RKO (cell line): ENCODE results near the gene RAB4A.
"Not testable (repeated sequence)": the region's sequence is repeated elsewhere in the genome, so short reads cannot be mapped to it uniquely, and the experiment has no call there.

ENCODE experiments used
- DNase-seq: peaks from one replicate; pipeline ENCODE4 v3.0.0-alpha.2; 2016; ENCODE audit warnings: low spot score

Gene RAB4A

DNA sequence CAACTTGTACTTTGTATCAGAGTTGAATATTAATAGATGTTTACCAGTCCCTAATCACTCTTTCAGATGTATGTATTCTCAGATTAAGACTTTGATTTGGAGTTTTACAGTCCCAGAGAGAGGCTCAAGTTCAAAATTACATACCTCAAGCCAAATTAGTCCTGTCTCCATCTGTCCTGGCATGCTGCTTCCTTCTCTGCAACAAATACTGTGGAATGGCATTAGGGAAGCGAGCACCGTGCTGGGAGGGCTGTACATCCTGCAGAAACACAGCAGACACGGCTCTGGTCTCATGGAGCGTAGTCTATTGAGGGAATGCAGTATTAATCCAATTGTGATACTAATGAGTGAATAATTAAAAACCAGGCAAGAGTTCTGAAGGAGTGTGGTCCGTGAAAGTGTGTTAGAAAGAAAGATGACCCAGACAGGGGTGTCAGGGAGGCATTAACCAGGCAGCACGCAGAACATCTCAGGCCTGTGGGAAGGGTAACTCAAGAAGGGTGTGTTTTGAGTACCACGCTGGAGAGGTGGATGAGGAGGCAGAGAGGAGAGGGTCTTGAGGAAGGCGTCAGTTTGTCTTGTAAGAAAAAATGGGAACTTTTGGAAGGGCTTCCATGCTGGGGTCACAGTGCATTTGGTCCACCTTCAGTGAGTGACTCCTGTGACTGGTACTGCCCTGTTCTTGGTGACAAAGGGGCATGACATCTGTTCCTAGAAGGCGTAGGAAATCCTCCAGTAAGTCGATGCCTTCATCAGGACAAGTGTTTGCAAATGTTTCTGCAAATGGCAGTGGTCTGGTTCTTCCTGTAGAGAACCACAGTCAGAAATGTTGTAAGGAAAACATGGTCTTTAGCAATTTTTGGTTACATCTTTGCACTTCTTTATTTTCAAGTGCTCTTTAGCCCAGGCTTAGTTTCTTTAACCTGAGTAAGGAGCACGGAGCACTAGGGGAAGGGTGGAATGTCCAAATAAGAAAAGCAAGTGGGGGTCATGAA is 1.6 kb downstream of the RAB4A start:
- DNase-seq = peak; percentile 36

DNA sequence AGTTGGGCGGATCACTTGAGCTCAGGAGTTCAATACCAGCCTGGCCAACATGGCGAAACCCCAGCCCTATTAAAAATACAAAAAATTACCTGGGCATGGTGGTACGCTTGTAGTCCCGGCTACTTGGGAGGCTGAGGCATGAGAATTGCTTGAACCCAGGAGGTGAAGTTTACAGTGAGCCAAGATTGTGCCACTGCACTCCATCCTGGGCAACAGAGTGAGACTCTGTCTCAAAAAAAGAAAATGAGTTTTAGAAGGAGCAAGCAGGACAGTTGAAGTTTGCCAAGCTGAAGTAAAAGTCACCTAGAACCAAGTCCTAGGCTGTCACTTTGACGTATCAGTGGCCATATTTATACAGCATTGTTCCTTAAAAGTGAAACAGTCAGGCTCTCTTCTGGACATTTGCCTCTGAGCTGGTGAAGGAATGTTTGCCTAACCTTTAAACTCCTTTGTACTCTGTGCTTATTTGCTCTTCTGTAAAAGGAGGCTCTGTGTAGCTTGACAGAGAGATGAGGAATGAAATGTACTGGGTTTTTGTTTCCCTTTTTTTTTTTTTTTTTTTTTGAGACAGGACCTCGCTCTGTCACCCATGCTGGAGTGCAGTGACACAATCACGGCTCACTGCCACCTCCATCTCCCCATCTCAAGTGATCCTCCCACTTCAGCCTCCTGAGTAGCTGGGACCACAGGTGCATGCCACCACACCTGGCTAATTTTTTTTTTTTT is 2.8 kb downstream of the RAB4A start:
- DNase-seq = no peak

DNA sequence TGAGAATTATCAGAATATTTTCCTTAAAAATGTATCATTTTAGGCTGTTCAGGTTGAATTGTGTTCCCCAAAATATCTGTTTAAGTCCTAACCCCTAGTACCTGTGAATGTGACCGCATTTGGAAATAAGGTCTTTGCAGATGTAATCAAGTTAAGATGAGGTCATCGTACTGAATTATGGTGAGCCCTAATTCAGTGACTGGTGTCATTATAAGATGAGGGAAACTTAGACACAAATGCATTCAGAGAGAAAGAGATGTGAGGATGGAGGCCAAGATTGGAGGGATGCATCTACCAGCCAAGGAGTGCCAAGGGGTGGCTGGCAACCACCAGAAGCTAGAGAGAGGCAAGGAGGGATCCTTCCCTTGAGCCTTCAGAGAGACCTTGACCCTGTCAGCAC is 4.1 kb downstream of the RAB4A start:
- no peak for DNase-seq

DNA sequence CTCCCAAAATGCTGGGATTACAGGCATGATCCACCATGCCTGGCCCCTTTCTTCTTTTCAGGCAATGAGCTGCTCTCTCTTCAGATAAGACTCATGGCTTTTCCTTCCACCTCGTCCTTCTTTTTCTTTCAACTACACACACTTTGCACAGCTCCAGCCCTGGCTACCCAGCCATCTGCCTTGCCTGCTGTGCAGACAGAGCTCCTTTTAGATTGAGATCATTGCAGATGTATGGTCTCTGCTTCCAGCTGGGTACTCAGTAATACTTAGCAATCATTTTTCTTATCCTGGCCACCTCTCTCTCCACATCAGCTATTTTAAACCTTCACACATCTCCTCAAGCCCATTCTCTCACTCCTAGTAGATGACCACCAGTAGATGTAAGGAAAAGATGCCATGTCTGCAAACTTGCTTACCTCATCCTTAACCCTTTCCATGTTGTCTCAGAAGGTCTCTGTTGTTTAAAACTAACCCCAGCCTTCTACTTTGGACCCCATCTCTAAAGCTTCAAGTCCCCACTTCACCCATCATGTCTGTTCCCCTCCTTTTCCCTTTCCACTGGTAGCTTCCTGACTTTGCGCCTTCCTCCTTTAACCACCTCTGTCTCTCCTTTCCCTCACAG is 7.3 kb downstream of the RAB4A start:
- DNase-seq = no peak

DNA sequence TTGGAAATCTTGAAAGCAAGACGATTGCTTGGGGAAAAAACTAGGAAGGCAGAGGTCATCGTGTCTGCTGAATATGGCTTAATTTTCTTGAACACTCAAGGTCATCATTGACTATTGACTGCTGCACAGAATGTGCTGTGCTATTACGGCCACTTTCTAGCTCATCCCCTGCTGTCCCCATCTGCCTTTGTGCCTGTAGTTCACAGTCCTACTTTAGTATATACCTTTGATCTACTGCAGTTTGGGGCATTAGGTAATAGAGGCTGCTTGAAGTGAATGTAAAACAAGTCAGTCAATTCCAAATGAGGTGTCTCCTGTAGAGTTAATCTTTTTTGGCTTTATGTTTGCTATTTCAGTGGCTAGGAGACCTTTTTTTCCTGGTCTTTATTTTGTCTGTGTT is 8.3 kb downstream of the RAB4A start:
- no peak for DNase-seq

DNA sequence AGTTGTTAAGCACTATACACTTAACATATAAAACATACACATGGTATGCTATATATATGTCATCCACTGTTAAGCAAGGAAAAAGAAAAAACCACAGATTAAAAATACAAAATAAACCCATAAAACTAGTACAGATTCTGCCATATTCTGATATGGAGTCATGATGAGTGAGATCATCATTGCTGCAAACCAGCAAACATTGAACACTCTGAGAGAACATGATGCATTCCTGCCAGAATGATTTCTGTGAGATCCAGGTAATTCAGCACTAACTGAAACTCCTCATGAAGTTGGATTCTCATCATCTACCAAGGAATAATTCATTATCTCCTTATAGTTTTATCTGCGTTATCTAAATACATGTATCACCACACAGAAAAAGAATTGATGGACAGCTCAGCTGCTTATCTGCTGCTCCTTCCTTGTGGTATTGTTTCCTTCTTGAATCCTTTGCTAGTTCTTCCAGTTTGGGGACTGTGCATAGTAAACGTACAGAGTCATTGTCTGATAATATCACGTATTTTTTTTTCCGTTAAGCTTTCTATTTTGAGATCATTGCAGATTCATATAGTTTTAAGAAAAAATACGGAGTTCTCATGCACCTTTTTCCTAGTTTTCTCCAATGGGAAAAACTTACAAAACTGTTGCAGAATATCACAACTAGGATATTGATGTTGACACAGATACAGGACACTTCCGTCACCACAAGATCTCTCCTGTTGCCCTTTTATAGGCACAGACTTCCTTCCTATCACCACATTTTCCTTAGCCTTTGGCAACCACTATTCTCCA is 9.3 kb downstream of the RAB4A start:
- no peak for DNase-seq

DNA sequence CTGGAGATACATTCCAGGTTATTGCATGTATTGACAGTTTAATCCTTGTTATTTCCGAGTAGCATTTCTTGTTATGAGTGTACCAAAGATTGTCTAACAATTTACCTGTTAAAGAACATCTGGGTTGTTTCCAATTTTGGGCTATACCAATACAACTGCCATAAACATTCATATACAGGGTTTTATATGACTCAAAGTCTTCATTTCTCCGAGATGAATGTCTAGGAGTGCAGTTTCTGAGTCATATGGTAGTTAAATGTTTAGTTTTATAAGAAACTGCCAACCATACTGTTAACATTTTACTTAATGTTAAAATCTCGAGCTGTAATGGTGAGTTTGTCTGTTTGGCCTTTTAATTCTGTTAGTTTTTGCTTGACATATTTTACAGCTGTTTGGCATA is 10.0 kb downstream of the RAB4A start:
- DNase-seq = no peak

DNA sequence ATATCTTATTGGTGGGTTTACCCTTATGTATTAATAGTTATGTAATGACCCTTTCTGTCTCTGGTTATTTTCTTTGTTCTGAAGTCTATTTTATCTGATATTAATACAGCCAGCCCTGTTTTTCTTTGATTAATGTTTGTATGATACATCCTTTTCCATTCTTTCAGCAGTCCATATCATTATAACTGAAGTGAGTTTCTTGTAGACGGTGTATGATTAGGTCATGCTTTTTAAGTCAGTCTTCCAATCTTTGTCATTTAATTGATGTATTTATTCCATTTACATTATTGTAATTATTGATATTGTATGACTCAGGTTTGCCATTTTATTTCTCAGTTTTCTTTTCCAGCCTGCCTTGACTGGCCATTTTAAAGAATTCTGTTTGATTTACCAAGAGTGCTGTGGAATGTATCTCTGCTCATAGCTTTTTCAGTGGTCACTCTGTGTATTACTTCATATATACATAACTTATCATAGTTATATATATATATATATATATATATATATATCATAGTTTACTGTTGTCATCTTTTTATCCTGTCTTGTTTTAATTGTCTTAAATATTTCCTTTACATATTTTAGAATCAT is 10.5 kb downstream of the RAB4A start:
- no peak for DNase-seq

DNA sequence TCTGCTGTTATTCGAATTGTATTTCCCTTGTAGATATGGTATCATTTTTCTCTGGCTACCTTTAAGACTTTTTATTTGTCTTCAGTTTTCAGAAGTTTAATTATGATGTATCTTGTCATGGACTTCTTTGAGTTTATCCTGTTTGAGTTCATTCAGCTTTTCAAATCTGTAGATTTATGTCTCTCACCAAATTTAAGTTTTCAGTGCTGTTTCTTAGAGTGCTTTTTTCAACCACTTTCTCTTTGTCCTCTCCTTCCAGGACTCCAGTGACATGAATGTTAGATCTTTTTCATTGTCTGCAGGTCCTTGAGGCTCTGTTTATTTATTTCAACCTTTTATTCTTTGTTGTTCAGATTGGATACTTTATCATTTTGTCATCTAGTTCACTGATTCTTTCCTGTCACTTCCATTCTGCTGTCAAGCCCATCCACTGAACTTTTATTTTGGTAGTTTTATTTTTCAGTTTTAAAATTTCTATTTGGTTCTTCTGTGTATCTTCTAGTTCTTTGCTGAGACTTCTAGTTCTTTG is 11.4 kb downstream of the RAB4A start:
- no peak for DNase-seq

DNA sequence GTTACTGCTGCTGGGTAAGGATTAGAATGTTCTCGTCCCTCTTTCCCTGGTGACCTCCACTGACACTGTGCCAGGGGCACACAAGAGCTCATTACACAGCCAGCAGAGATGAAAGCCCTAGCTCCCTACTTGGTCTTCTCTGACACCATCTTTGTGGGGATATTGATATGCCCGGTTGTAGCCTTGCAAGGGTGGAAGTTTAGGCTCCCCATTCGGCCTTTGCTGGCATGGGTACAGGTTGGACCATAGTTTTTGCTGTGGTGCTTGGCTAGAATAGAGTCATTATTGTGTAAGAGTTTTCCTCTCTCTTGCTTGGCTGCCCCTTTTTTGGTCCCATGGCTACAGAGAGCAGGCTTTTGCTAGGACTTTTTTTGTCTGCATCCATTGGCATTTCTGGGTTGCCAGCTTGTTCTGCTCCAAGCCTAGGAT is 12.3 kb downstream of the RAB4A start:
- DNase-seq = no peak

DNA sequence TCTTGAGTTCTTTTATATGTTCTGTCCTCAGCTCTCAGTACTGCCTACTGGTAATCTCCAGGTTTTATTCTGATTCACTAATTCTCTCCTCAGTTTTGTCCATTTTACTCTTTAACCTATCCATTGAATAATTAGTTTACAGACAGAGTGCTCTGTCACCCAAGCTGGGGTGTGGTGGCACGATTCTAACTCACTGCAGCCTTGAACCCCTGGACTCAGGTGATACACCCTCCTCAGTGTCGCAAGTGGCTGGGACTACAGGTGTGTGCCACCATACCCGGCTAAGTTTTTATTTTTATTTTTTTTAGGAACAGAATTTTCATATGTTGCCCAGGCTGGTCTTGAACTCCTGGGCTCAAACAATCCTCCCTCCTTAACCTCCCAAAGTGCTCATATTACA is 14.0 kb downstream of the RAB4A start:
- no peak for DNase-seq

DNA sequence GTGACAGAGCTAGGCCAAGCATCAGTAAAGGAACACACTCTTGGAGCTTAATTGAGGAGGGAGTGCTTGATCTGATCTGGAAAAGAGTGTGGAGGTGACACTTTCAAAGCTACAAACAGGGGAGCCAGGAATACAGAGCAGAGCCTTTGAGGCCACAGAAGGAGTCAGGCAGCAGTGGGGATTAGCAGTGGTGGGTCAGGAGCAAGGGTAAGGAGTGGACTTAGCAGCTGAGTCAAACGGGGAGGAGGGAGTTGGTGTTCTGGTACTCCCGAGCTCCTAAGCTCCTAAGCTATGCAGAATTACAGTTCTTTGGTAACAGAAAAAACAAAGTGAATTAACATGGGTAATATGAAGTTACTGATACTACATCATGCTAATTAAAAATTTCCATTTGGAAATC is 14.5 kb downstream of the RAB4A start:
- DNase-seq = no peak

DNA sequence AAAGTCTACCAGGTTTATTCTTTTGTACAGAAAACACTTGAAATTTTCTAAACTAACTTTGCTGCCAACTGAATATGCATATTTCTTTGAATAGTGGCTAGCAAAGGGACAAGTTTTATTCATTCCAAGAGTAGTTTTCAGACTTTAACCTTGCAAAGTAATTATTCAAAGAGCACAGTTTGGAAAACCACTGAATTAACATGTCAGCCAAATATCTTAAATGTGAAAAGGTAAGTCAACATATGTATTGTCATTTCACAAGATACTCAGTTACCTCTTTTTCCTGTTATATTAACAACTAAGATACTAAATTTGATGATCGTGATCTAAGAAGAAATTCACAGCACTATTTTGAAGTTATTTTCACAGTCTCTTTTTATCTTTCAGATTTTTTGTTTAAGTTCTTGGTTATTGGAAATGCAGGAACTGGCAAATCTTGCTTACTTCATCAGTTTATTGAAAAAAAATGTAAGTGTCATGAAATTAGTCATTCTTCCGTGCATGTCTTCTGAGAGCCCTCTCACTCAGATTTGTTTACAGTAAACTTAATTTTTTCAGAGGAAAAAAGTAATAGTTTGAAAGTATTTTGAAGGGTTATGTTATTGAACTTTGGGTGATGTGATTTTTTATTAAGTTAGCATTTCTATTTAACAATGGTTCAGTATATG is 15.3 kb downstream of the RAB4A start:
- no peak for DNase-seq

DNA sequence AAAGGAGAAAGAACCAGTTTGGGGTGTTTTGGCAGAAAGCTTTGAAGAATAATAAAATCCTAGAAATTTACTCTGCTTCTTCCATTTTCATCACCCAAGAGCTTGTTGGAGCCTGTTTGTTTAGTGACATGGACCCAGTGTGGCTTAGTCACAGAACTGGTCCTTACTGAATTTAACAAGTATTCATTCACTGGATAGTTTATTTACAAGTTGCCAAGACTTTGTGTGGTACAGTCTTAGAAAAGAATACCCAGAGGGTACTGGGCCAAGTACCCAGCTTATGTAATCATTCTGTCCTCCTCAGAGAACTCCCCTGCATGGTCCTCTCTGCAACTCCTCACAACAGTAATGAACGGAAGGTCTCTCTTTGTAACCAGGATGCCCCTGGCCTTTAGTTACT is 16.4 kb downstream of the RAB4A start:
- DNase-seq = no peak

DNA sequence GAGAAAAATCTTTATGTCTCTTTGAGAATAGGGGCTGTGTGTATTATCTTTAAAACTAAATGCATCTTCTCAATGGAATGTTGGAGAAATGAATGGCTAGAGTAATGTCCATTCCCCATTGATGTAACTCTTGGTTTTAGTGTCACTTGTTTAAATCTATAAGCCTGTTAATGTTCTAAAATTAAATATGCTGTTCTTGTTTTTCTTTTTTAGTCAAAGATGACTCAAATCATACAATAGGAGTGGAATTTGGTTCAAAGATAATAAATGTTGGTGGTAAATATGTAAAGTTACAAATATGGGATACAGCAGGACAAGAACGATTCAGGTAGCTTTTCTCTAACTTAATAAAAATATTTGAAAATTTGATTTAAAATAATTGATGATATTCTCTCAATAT is 17.6 kb downstream of the RAB4A start:
- no peak for DNase-seq

DNA sequence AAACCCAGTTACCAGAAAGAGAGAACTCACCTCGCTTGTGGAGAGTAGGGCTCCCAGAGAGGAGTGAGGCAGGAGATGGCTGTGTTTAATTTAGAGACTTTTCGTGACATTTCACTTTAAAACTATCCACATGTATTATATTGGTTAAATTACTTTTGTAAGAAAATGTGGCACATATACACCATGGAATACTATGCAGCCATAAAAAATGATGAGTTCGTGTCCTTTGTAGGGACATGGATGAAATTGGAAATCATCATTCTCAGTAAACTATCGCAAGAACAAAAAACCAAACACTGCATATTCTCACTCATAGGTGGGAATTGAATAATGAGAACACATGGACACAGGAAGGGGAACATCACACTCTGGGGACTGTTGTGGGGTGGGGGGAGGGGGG is 20.8 kb downstream of the RAB4A start:
- not testable (repeated sequence) for DNase-seq

DNA sequence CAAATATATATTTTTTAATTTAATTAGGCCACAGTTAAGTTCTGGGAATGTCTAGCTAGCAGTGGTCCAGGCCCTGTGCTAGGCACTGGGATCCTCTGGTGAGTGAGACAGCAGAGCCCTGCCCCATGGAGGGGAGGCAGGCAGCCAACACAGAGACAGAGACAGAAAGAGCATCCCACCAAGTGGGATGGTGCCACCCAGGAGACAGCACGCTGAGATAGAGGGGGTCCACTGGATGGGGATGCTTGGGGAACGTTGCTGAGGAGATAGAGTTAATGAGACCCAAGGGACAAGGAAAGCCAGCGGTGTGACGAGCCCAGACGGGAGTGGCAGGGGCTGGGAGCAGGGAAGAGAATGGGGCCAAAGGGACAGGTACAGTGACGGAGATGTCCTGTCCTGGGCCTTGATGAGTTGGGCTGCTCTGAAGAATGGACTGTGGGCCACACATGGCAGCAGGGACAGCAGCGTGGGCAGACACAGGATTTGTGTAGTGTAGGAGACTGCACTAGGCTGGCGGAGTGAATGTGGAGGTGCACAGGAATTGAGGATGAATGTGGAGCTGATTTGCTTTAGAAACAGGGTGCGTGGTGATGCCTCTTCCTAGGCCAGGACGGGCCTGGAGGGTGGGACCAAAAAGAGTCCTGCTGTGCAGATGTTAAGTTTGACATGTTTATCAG is 22.8 kb downstream of the RAB4A start:
- no peak for DNase-seq

DNA sequence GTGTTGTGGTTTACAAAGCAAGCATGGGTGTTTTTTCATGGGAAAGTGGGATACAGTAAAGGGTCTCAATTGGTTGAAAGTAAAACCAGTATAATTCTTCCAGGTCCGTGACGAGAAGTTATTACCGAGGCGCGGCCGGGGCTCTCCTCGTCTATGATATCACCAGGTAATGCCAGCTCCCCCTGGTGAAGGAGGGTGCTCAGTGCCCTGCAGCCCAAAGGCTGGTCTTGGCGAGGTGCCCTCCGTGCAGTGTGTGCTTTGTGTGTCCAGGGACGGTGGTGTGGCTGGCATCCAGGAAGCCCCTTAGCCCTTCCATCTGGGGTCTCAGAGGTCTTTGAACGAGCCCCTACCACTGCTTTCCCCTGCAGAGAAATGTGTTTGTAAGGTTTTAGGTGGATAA is 24.8 kb downstream of the RAB4A start:
- DNase-seq = no peak

DNA sequence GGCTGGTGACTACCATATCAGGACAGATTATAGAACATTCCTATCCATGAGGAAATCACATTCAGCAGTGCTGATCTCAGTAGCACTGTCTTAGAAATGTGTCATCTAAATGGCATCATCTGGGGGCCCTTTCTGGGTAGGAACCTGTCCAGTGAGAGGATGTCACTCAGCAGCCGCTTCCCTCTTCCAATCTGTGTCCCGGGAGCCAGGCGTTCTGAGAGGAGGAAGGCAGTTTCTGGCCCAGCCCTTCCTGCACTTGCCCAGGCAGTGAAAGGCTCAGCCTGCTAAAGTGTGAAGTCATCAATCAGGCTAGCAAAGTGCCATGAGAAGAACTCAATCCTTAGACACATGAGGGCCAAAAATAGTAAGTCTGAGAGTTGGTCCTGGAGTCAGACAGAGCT is 25.6 kb downstream of the RAB4A start:
- DNase-seq = peak; percentile 22

DNA sequence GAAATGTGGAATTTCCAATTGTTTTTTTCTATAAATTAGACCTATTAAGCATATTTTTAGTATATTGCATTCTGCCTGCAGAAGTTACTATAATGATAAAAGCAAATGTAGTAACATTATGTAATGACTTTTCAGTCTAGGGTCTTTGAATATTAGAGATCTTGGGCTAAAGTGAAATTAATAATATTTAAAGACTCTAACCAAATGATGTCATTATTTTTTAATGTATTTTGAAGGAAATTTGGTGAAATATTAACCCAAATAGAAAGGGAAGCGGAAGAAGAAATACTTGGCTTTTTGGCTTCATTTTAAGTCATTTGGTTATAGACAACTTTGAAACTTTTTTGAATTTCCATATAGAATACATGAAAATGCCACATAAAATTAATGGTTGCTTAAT is 26.8 kb downstream of the RAB4A start:
- no peak for DNase-seq
